GM10248 (cell line): ENCODE data around the gene KRT86.

Experiments used
- CTCF ChIA-PET: fragments of 300-600 bp; sonication (Branson Sonifier 250); formaldehyde crosslinking; extraction: SDS; loops from one replicate; lab custom pipeline; 2021; ENCODE audit warnings: antibody characterized with exemption; lab: Yijun Ruan, JAX
- POLR2A ChIA-PET: fragments of 350-650 bp; sonication (Branson Sonifier 250); formaldehyde crosslinking; extraction: SDS; loops from one replicate; lab custom pipeline; 2020; ENCODE audit warnings: antibody characterized with exemption; lab: Yijun Ruan, JAX
- DNase-seq: peaks from one replicate; pipeline ENCODE4 v3.0.0; 2012; ENCODE audit errors: extremely low spot score
- TF ChIP-seq, protein P1 (sequence below): IDR thresholded peaks from 2 replicates; pipeline ENCODE4 v1.5.1; 2012; ENCODE audit warnings: mild to moderate bottlenecking, low read depth; ENCODE audit errors: extremely low read depth, missing control alignments, control extremely low read depth

Gene KRT86

DNA sequence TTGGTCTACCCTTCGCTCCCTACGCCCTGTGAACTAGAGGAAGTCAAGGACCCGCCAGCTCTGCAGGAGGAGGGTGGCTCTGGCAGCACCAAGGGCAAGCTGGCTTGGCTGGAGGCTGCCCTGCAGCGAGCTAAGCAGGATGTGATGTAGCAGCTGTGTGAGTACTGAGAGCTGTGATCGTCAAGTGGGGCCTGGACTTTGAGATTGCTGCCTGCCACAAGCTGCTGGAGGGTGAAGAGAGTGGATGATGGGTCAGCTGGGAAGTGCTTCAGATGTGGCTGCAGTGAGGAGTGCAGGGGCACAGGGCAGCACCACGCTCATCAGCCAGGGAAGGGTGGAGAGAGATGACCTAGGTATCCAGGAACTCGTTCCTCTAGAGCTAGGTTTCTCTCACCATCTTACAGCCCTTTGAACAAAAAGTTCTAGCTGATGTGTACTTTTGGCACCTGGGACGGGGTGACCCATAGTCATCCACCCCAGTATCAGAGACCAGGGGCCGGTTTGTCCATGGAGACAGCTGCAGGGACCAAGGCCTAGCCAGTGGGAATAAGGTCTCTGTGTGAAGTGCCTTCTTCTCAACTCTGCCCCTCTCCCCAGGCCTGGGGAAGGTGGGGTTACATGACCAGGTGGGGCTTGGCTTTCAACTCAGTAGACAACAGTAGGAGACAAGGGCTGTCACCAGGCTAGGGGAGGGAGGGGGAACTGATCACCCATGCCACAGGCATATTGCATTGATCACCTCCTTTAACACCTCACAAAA is 3.2 kb downstream of the KRT86 start:
- CTCF ChIA-PET: interaction anchor here (0.8 to 5.5 kb wide), 20 partner anchors 9 to 252 kb away, joined by 3 to 89 read pairs (median 10); no protein-coding TSS in a partner anchor
- DNase-seq: no peak
- TF ChIP-seq, protein P1, sequence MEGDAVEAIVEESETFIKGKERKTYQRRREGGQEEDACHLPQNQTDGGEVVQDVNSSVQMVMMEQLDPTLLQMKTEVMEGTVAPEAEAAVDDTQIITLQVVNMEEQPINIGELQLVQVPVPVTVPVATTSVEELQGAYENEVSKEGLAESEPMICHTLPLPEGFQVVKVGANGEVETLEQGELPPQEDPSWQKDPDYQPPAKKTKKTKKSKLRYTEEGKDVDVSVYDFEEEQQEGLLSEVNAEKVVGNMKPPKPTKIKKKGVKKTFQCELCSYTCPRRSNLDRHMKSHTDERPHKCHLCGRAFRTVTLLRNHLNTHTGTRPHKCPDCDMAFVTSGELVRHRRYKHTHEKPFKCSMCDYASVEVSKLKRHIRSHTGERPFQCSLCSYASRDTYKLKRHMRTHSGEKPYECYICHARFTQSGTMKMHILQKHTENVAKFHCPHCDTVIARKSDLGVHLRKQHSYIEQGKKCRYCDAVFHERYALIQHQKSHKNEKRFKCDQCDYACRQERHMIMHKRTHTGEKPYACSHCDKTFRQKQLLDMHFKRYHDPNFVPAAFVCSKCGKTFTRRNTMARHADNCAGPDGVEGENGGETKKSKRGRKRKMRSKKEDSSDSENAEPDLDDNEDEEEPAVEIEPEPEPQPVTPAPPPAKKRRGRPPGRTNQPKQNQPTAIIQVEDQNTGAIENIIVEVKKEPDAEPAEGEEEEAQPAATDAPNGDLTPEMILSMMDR: no peak
- POLR2A ChIA-PET: no interaction called here

GRCh38 chr12:52278575-52279421 is 4.4 kb downstream of the KRT86 start:
- peak; percentile 90 for DNase-seq
- ChIA-PET CTCF (interaction anchor here (0.6 to 5.5 kb wide), 51 partner anchors 9 to 599 kb away, joined by 3 to 89 read pairs (median 5); no protein-coding TSS in a partner anchor), POLR2A (no interaction called here)
- TF ChIP-seq, protein P1: peak; percentile 96

DNA sequence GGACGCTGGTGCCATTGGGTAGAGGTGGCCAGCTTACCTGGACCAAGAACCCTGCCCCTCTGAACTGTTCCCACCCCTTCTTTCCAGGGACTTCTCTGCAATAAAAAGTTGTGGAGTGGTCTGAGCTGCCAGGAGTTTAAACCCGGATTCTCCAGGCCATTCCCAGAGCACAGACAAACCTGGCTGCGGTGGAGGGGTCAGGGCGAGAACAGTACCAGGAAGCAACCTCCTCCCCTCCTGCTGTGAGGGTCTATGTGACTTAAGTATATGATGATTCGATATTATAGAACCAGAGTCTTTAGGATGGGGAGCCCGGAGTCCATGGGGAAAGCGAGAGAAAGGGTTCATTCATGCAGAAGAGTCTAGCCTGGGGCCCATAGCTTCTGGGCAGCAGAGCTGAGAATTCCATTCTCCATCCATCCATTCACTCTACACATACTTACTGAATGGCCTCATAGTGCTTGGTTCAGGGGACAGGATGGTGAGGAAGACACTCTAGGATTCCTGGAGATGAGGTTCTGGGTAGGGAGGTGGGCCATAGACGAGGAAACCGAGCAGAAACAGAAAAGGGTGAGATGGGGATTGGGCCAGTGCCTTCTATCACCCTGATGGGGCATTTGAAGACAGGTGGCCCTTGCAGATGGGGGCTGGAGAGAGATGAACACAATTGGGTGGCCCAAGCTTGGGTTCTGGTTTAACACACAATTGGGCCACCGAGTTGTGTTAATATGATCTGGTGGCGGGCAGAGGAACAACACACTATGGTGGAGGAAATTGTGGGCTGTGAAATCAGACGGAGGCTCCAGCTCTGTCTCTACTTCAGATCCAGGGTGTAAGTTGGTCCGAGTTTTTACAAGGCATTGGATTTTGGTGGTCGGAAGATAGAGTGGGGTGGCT is 5.2 kb downstream of the KRT86 start:
- ChIA-PET POLR2A (no interaction called here), CTCF (interaction anchor here (0.6 to 5.5 kb wide), 52 partner anchors 8 to 598 kb away, joined by 3 to 89 read pairs (median 5); no protein-coding TSS in a partner anchor)
- TF ChIP-seq, protein P1: no peak
- no peak for DNase-seq

- no peak for DNase-seq
- CTCF ChIA-PET: interaction anchor here (1.3 to 5.5 kb wide), 7 partner anchors 8 to 70 kb away, joined by 3 to 89 read pairs (median 16); no protein-coding TSS in a partner anchor
- TF ChIP-seq, protein P1: no peak
- POLR2A ChIA-PET: no interaction called here
Observed at GRCh38 chr12:52280319-52280795, 5.9 kb downstream of the KRT86 start.

DNA sequence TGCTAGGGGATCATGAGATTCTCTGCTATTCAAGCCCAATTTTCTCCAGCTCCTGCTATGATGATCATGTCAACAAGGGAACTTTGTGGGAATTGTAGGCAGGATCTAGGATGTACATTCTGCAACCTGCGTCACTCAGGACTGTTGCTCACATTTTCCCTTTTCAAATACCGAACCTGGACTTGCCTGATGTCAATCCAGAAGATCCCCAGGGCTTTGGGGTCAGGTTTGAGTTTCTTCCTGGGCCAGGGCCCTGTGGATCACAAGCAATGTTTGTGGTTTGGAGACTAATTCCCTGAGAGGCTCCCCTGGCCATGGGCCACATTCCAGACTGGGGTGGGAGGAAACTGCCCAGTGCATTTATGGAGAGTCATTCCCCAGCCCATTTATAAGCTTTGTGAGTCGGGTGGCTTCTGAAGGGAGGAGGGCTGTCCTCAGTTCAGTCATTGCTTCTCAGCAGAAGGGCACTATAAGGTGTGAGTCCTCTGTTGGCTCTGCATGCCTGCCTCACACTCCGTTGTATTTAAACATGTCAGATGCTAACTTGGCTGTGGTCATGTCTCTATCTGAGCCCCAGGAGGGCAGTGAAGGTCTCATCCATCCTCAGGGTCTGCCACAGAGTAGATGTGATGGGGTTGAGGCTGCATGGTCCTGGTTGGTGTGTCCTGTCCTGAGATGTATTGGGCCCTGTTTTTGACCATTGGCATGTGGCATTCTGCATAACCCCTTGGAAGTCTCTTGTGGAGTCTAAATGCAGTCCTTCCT is 6.5 kb downstream of the KRT86 start:
- no peak for DNase-seq
- TF ChIP-seq, protein P1: no peak
- CTCF ChIA-PET: interaction anchor here (0.9 to 5.5 kb wide), 6 partner anchors 9 to 59 kb away, joined by 3 to 89 read pairs (median 27); no protein-coding TSS in a partner anchor
- POLR2A ChIA-PET: no interaction called here
